GM21717 (cell line): ENCODE results near the gene EHBP1.

ENCODE experiments used
- ATAC-seq: cut with Tn5 transposase; IDR thresholded peaks from one replicate; pipeline ENCODE4 v1.9.1; 2021; ENCODE audit warnings: mild to moderate bottlenecking, moderate library complexity; ENCODE audit not compliant: unreplicated experiment

Gene EHBP1

GRCh38 chr2:63047321-63048279, 342.1 kb downstream of the EHBP1 start:
- no peak for ATAC-seq

GRCh38 chr2:63048367-63049171, 343.1 kb downstream of the EHBP1 start:
- no peak for ATAC-seq

GRCh38 chr2:63049211-63049969, 343.9 kb downstream of the EHBP1 start:
- no peak for ATAC-seq

DNA sequence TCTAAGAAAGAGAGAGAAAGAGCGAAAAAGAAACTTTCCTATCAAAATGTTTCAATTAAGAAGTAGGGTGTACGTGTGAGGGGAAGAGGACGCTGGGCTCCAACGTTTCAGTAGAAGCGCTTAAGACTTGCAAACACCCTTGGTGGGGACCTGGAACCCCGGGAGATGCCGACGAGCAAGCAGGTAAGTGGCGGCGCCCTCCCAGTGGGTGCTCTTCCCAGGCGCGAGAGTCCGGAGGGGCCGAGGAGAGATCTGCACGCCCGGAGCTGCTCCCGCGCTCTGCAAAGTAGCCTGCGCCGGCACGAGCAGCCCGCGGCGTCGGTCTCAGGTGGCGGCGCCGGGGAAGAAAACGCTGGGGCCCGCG, 344.4 kb downstream of the EHBP1 start:
- peak; percentile 32 for ATAC-seq

DNA sequence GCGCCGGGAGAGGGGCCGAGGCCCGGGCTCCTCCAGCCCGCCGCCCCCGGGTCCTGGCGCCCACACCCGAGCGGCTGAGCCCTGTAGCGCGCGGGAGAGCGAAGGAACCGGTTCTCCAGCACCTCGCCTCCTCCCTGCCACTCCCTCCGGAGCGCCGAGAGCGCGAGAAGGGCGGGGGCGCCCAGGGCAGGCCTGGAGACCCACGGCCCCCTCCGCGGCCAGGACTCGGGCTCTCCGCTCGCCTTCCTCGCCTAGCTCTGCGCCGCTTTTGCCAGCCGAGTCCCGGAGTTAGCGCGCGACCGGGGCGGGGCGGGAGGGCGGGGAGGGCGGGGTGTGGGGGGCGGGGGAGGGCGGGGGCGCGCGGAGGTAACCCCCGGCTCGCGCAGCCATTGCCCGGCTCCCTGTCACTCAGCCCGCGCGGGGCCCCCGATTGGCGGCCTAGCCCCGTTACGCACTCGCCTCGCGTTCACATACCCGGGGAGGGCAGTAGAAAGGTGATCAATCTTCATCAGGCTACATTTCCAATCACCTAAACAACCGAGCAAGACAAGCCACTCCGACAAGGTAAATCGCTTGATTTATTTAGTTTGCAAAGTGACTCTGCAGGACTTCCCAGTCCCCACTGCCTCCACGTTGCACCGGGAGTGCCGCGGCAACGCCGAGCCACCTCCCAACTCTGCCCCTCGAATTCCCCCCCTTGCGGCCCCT, 345.0 kb downstream of the EHBP1 start, which contains the start of gene OTX1:
TSS of gene OTX1 (plus strand) at position 497 of the 708 bp plus-strand sequence. CDS start 2,161 bp downstream, outside the sequence.
- ATAC-seq = peak; percentile 89

- no peak for ATAC-seq
Measured at GRCh38 chr2:63051042-63051794, 345.7 kb downstream of the EHBP1 start.

- ATAC-seq = no peak
Measured at GRCh38 chr2:63051795-63052333, 346.4 kb downstream of the EHBP1 start.

DNA sequence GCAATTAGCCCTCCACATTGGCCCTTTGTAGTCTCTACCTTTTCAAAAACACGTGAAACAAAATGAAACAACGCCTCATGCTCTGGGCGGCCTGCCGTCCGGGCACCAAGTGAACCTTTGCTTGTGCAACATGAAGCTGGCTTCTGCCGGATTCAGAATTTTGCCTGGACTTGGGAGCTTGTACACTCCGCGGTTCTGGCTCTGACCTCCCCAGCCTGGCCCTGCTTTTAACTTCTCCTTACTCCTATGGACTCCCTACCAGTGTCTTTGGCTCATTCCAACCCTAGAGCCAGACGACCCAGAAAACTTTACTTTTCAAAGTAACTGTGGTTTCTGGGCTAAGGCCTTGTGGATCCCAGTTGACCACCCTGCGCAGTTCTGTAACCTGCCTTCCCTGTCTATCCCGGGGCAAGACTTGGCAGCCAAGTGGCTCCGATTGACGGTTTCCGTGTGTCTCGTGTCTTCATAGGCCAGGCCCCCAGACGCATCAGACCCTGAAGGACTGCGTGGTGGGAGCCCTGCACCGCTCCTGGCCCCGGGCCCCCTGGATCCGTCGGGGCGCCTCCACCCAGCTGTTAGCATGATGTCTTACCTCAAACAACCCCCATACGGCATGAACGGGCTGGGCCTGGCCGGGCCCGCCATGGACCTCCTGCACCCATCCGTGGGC, 347.0 kb downstream of the EHBP1 start:
- ATAC-seq = no peak

- ATAC-seq = no peak
Measured at GRCh38 chr2:63053081-63053888, 347.8 kb downstream of the EHBP1 start.

DNA sequence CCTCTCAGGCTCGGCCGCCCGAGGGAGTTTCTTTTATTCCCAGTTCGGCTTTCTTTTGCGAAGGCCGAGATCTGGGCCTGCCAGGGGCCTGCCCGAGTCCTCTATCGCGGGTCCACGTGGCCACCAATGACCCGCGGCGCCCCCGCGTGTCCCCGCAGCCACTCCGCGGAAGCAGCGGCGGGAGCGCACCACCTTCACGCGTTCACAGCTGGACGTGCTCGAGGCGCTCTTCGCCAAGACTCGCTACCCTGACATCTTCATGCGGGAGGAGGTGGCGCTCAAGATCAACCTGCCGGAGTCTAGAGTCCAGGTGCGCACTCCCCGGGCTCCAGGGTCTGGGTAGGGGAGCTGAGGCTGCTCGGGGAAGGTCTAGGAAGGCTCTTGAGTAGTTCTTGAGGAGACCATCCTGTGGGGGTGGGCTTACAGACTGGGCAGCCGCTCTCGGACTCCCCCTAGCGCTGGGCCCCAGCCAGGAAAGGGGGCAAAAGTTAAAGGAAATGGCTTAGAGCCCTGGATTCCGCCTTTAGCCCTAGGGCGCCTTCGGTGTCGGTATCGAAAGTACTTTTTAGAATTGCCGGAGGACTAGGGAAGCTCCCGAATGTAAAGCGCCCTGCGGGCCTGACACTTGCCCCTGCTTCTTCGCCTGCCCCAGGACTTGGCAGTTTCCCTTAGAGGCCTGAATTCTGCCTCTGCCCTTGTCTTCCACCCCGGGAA, 348.5 kb downstream of the EHBP1 start:
- no peak for ATAC-seq

GRCh38 chr2:63054841-63055225, 349.3 kb downstream of the EHBP1 start:
- ATAC-seq = no peak

- no peak for ATAC-seq
Measured at GRCh38 chr2:63055226-63056106, 350.0 kb downstream of the EHBP1 start.

DNA sequence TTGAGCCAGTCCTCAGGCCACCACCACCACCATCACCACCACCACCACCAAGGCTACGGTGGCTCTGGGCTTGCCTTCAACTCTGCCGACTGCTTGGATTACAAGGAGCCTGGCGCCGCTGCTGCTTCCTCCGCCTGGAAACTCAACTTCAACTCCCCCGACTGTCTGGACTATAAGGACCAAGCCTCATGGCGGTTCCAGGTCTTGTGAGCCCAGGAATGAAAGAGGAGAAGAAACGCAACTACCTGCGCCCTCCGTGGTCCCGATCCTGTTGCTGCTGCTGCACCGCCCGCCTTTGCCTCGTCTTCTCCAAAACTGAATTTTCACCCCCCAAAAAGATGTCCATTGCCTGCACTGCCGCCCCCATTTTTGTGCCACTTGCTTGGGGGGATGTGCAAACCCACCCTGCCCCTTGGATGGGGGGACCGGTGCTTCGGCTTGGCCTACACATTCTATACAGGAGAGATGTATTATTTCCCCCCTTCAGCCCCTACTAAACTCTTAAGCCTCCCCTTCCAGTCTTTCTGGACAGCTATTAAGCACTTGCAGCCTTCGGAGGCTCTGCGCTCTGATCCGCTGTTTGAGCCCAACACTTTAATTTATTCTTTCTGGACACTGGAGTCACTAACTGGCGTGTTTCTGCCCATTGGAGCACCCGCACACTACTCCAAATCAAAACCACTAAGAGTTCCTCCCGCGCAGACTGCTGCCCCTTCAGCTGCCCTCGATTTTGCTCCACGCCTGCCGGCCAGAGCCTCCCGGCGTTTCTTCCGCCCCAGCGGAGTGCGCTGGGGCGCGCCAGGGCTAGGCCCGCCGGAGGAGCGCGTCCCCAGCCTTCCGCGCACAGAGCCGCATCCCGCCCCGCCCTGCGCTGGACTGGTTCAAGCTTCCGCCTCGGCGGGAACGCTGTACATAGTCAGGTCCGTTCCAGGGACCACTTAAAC, 350.9 kb downstream of the EHBP1 start:
- ATAC-seq = no peak

- no peak for ATAC-seq
Measured at GRCh38 chr2:63057249-63058143, 352.0 kb downstream of the EHBP1 start.
